Epidermal melanocyte (primary cell): ENCODE data around the gene PRSS50.
"Not testable (repeated sequence)": the region's sequence is repeated elsewhere in the genome, so short reads cannot be mapped to it uniquely, and the experiment has no call there.

Experiments used
- DNase-seq: peaks from one replicate; pipeline ENCODE4 v3.0.0; 2011; ENCODE audit warnings: low spot score; ENCODE audit not compliant: insufficient read length

Gene PRSS50

DNA sequence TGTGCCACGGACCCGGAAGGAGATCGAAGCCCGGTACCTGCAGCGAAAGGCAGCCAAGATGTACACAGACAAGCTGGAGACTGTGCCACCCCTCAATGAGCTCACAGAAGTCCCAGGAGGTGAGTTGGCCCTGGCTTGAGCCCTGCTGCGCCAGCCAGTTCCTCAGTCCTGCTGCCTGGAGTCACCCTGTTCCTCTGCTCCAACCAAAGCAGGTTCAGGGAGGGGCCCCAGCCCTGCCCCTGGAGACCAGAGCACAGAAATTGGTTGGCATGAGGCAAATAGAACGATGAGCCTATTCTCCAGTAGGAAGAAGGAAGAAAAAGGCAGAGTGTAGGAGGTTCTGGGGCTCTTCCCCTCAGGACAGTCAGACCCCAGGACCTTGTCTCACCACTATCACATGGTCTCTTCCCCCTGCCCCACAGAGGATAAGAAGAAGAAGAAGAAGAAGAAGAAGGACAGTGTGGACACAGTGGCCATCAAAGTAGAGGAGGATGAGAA is 8.5 kb downstream of the PRSS50 start:
- no peak for DNase-seq

DNA sequence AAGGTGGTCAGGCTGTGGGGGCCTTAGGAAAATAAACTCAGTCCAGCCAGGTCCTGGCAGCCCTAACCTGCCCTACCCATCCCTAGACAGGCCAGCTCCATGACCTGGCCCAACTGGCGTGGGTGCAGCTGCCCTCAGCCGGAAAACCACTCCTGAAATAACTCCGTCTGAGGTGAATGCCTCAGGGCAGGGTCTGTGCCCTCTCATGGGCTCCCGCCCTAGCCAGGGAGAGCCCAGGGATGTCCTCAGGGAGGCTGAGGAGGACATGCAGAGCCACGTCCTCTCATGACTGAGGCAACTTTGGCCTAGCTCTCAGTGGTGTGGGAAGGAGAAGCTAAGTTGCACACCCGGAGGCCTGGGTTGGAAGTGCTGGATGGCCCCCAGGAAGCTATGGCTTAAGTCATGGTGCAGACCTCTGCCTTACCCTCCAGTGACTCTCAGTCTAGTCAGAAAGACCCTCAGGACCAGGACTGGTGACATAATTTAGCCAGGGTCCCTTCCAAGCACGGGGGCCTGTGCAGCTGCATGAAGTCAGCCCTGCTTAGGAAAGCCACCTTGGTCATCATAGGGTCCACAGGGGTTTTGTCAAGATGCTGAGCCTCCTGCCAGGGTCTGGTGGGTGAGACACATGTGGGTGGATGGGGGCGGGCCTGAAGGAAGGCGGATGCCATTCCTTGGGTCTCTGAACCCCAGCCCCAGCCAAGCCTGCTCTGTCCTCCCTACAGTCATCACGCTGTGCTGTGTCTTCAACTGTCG is 9.1 kb downstream of the PRSS50 start:
- DNase-seq = no peak

DNA sequence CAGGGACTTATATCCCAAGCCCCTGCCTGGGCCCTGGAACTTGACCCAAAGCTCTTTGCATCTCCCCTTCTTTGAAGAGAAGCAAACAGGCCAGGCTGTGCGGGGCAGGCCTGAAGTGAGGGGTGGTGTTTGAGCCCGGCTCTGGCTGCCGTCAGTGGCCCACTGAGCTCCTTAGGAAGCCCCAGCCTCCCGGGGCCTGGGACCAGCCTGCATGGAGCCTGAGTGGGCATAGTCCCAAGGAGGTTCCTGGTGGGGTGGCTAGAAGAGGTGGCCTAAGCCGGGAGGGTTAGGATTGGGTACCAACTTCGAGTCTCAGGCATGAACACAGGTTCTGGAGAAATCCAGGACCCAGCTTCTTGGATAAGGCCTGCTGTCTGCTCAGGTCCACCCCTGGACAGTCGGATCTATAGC is 10.1 kb downstream of the PRSS50 start:
- no peak for DNase-seq

DNA sequence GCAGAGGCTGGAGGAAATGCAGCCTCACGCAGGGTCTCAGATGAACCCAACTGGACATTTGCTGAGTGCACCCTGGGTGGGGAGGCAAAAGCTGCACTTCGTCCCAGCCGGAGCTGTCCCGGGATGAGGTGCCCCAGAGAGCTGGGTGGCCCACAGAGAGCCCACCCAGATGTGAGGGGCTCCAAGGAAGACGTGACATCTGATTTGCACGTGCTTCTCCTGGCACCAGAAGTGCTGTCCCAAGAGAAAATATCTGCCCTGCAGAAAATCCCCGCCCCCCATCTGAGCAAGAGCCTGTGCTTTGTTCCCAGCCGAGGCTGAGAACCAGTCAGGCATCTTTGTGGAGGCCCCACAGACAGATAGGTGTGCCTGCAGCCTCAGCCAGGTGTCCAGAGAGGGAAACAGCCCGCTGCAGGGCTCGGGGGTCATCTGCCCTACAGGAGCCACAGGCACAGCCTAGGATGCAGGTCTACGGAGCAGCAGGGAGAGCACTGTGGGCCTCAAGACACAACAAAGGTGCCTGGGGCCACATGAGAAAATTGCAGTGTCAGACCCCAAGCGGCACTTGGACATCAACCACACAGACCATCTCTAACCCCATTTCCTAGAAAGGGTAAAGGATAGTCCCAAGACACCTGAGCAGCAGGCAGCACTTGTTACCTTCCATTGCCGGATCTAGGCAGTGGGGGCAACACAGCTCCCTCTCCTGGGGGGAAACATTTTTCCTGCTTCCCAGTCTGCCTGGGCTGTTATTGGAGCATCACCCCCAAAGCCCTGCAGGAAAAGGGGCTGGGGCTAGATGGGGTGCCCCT is 10.7 kb downstream of the PRSS50 start:
- DNase-seq = no peak

DNA sequence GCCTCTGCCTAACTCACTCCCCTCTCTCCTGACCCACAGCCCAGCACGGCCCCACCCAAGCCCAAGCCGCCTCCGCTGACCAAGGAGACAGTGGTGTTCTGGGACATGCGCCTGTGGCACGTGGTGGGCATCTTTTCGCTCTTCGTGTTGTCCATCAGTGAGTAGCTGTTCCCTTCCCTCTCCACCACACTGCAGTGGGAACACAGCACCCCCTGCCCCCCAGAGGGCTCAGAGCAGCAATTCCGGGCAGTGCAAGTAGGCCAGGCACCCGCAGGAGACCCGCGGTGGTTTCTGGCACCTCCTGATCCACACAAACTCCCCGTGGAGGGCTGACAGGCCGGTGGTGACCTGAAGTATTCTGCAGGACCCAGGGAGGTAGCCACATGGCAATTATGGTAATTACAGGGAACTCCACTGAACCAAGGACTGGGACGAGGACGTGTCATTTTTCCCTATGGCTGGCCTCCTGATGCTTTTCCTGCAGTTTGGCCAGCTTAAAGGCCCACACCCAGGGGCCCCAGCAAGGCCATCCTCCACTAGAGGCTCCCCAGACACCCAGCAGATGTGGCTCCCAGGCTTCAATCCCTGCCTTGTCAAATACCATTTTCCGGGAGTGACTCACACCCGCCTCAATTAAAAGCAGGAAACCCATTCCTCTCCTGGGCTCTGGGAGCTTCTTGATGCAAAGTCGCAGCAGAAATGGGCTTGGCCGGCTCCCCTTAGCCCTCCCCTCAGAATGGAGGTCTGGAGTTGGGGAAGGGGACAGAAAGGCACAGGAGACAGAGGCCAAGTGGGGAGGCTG is 11.7 kb downstream of the PRSS50 start:
- peak; percentile 49 for DNase-seq

DNA sequence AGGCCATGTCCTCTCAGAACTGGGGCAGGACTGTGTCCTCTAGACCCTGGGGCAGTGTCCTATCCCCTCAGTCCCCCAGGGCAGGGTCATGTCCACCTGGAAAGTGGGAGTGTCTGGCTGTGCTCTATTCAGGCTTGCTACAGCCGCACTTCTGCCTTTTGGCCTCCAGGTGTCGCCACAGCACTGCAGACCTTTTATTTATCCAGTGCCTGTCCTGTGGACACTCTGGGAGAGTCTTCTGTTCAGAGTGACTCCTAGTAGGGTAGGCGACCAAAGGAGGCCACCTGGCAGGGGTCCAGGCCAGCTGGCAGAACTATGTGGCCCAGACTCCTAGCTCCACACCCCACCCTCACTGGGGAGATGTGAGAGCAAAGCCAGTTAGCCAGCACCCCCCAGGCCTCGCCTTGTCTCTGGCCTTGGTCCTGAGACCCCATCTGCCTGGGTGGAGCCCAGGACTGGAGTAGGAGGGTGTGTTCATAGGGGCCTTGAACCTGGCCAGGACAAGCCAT is 12.6 kb downstream of the PRSS50 start:
- peak; percentile 83 for DNase-seq

DNA sequence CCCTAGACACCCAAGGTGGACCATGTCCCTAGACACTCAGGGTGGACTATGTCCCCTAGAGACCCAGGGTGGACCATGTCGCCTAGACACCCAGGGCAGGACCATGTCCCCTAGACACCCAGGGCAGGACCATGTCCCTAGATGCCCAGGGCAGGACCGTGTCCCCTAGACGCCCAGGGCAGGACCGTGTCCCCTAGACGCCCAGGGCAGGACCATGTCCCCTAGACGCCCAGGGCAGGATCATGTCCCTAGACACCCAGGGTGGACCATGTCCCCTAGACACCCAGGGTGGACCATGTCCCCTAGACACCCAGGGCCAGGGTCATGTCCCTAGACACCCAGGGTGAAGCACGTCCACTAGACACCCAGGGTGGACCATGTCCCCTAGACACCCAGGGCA is 13.3 kb downstream of the PRSS50 start:
- DNase-seq = not testable (repeated sequence)

DNA sequence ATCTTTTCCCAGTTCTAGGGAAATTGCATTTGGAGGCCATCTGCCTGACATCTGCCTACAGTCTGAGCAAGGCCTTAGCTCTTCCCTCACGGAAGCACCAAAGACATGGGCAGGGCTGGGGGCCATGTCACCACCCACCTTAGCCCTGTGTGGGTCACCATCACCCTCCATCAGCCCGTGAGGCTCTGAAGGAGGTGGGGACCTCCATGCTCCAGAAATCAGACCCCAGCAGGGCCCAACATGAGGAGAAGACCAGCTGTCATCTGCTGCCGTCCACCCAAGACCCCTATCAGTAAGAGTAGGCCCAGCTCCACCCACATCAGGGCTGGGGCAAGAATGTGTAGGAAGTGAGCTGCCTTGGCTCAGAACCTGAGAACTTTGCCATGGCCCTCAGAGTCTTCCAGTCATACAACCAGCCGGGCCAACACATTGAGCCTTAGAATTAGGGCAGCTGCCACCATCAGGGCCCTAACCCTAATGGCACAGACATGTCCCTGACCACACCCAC is 14.6 kb downstream of the PRSS50 start:
- no peak for DNase-seq

DNA sequence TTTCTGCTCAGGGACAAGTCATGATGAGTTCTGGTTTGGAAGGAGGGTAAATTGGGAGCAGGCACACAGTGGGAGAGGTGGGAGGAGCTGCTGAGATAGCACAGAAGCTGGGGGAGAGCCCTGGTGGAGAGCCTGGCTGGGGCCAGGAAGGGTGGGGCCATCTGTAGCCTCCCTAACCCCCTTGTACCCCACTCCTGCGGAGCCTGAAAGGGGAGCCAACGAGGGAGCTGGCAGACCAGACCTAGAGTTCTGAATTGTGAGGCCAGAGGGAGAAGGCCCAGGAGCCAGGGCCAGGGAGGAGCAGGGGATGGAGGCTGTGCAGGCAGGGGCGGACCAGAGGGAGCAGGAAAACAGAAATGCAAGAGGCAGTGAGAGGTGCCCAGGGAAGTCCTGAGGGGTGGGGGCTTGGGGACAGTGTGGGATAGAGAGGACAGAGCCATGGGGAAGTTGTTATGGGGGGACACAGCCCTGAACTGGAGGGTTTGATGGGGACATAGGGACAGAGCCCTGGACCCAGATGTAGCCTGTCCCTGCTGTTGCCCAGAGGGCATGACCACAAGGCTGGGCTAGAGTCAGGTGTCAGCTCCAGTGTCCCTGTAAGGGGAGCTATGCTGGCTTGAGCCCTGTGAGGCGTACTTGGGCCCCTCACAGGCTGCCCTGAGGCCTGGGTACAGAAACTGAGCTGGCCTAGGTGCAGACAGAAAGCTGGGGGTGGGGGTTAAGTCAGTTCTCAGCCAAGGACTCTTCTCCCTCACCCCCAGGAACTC is 15.2 kb downstream of the PRSS50 start:
- no peak for DNase-seq

DNA sequence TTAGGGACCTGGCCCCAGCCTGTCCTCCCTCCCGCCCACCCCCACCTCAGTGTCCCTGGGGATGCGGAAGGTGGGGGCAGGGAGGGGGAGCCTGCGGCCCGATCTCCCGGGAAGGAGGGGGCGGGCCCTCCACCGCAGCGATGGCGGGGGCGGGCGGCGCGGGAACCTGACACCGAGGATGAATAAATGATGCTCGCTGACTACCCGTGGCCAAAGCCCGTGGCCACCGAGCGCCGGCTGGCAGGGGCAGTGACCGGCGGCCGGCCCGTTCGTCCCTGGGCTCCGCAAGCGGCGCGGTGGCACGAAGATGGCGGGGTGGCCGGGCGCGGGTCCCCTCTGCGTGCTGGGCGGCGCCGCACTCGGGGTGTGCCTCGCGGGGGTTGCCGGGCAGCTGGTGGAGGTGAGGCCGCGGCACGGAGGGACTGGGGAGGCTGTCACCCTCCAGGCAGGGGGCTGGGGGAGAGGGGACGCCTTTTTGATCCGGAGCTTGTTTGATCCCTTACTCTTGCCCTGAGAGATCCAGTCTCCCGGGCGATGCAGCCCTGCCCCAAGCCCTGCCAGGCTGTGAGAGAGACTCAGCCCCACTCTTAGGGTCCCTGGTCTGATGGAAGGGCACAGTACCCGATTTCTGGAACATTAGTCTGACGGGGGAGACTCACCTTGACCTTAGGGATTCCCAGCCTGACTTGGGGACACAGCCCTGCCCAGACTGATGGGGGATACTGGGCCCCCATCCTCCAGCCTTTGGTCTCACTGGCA is 16.3 kb downstream of the PRSS50 start, which contains the start of gene TMIE:
Gene TMIE (plus strand): TSS at position 212 of the 759 bp plus-strand sequence. CDS start 96 bp downstream, at position 308.
- DNase-seq = no peak

DNA sequence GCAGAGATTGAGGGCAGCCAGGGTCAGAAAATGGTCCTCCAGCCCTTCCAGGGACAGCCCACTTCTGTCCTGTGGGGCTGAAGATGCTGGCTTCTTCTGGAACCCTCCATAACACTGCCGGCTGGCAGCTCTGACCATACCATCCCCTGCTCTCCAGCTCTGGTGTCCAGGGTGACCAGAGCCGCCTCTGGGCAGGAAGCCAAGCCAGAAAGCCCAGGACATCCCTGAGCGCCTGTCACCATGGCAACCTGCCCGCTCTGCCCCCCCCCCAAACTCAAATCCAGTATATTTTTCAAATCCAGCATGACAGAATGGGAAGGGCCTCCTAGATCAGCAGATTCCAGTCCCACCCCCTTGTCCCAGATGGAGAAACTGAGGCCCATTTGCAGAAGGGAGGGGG is 16.9 kb downstream of the PRSS50 start:
- no peak for DNase-seq

DNA sequence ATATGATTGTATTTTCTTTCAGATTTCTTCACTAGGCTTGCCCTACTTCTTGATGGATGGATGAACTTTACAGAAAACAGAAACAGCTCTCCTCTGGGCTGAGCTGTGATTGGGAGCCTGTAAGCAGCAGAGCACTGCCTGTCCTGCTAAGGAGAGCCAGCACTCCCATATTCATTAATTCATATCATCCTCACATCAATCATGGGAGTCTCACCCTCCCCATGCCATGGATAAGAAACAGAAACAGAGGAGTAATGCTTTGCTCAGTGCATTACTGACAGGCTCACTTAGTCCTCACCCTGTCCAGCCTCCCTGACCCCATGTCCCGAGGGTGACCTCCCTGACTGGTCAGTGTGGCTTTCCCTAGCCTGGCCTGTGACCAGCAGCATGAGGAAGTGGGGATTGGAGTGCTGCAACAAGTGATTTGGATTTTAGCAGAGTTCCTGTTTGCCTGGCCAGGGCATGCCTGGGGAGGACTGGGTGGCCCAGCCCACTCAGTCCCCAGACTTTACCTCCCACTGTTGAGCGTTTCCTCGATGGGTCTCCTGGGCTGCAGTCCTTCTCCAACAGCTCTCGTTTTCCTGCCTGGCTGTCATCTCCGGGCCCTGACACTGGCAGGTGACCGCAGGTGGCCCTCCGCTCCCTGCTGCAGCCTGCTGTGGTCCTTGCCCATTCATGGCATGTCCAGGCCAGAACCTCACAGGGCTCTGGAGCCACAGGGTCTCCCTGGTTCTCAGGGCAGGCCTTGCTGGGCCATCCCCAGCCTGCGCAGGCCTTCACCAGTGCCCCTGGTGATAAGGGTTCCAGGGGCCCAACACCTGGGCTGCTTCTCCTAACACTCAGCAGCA is 17.8 kb downstream of the PRSS50 start:
- no peak for DNase-seq

DNA sequence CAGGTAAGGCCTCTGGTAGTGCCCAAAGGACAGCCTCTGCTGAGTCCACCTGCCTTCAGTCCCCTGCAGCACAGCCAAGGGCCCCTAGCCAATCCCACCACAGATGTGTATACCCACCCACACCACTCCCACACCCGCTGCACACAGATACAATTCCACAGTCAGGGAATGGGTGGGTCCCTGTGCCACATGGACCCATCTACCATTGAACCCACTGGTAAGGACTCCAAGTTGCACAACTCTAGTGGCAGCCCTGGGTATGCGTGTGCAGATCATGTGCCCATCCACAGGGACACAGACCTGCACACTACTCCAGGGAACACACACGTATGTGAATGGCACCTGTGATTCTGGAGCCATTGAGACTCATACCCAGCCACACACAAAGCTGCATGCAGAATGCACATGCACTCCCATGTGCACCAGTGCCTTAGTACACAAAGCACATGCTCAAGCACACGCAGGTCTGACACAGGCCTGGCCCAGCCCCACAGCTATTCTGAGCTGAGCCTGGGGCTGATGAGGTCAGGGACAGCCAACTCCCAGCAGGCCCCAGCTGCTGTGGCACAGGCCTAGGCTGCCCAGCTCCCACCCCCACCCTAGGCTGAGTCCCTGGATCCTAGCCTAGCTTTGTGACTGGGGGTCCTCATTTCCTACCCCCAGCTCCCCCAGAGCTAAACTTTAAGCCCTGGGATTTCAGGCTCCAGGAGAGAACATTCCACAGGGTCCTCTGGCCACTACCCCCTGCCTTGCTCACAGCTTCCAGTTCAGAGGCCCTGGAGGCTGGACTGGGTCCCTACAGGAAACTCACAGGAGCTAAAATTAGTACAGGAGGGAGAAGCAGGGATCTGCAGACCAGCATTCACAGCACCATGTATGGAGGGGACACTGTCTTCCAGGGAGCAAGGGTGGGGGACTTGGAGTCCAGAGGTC is 21.4 kb downstream of the PRSS50 start:
- DNase-seq = no peak

DNA sequence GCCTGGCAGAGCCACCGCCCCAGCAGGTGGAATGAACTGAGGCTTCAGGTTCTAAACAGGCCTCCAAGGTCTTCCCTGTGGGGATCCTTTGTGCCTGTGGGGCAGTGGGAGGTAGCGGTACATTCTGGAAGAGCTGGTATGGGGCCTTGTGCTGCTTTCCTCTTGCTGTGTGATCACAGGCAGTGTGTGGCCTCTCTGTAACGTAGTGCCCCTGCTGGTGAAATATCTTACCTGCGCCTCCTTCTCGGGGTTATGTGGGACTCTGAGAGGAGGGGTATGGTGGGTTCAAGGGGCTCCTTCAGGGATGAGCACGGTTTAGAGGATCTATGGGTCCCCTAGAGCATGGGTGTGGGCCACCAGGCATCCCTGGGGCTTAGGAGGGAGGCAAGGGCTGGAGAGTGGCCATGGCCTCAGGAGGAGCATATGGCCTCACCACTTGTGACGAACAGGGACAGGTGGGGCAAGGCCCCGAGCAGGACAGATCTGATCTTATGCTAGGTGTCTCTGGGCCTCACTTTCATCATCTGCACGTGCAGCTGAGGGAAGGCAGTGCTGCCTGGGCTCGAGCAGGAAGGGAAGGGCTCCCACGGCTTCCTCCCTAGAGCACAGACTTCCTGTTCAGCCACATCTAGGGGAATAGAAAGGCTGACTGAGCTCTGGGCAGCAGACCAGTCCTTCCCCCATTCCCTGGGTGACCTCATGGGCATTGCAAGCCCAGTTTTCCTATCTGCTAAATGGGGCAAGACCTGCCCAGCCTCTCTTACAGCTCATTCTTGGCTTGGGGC is 22.3 kb downstream of the PRSS50 start:
- no peak for DNase-seq

DNA sequence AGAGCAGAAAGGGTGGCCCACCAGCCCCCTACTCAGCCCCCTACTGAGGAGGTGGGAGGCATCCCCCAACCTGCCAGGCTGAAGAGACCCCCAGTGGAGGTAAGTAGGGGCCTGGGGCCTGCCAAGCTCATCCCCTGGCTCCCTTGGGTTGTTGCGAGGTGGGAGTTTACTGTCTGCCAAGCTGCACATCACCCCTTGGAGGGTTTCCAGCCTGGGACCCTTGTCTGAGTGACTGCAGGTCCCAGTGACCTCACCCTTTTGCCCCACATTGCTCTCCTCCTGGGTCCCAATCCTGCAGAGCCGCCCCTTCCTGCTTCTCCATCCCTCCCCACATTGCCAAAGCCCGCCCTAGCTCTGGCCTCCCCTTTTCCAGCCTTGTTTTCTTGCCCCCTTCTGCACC is 23.1 kb downstream of the PRSS50 start:
- no peak for DNase-seq

DNA sequence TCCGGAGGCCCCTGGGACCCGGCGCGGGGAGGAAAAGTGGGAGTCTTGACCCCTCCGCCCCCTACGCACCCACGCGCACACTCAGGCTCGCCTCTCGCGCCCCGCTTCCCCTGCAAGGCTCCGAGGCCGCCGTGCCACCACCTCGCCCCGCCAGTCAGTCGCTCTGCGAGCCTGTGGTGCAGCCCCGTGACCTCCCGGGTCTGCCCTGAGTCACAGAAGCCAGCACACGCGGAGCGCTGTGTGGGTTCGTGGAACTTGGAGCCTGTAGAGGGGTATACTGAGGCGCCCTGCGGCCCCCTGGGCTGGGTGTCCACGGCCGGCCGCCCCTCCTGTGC is 23.8 kb downstream of the PRSS50 start:
- DNase-seq = no peak
